Measurements from ENCODE around the gene CDH4.

Gene CDH4

GRCh38 chr20:61555566-61555965 lies 303.5 kb downstream of the CDH4 start:
- no peak overlapping the region for H3K4me3 Mint-ChIP-seq
- H3K27ac Mint-ChIP-seq, result no peak overlapping the region
- DNase-seq, result no peak
- H3K36me3 Mint-ChIP-seq, result no peaks in the 10 kb centered on the region
- no peaks in the 10 kb centered on the region for H3K4me1 Mint-ChIP-seq
- peaks cover 4% of the 10 kb centered on the region in 2 donors for H3K9me3 Mint-ChIP-seq
- no peaks in the 10 kb centered on the region for H3K27me3 Mint-ChIP-seq
- no peak for ATAC-seq (replicated peaks)

- Mint-ChIP-seq H3K27me3 (no peaks in the 10 kb centered on the region), H3K36me3 (no peaks in the 10 kb centered on the region), H3K4me3 (no peak overlapping the region), H3K4me1 (no peaks in the 10 kb centered on the region), H3K27ac (no peak overlapping the region), H3K9me3 (peaks cover 4% of the 10 kb centered on the region in 2 donors)
- DNase-seq (no peak), ATAC-seq (replicated peaks) (no peak)
Observed at GRCh38 chr20:61556111-61556510, 304.1 kb downstream of the CDH4 start.

- Mint-ChIP-seq H3K36me3 (no peaks in the 10 kb centered on the region), H3K27me3 (no peaks in the 10 kb centered on the region), H3K4me1 (no peaks in the 10 kb centered on the region), H3K4me3 (no peak overlapping the region), H3K9me3 (peaks cover 0 to 4% of the 10 kb centered on the region in 2 donors), H3K27ac (no peak overlapping the region)
- DNase-seq, result no peak
- ATAC-seq (replicated peaks), result no peak
Observed at GRCh38 chr20:61556673-61557072, 304.6 kb downstream of the CDH4 start.

DNA sequence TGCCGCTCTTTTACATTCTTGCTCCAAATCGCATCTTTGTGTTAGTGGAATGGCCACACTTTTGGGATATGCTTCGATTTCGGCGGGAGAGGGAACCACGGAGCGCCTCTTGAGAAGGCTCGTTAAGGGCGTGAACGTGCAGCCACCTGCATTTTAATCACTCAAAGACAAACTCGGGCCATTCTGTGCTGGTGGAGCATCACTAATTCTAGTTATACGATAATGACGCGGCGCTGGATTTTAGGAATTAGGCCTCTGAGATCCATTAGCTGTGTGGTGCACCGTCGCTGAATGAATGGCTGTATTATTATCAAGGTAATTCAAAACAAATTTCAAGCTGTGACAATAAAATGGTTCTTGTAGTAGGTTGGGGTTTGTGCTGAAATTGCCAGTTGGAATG lies 305.6 kb downstream of the CDH4 start:
- H3K9me3 Mint-ChIP-seq, result peaks cover 0 to 2% of the 10 kb centered on the region in 2 donors
- H3K36me3 Mint-ChIP-seq, result no peaks in the 10 kb centered on the region
- no peak overlapping the region for H3K27ac Mint-ChIP-seq
- DNase-seq (no peak), ATAC-seq (replicated peaks) (no peak)
- no peaks in the 10 kb centered on the region for H3K4me1 Mint-ChIP-seq
- no peak overlapping the region for H3K4me3 Mint-ChIP-seq
- H3K27me3 Mint-ChIP-seq, result no peaks in the 10 kb centered on the region

- DNase-seq (no peak), ATAC-seq (replicated peaks) (no peak)
- no peaks in the 10 kb centered on the region for H3K9me3 Mint-ChIP-seq
- no peaks in the 10 kb centered on the region for H3K27me3 Mint-ChIP-seq
- no peak overlapping the region for H3K4me3 Mint-ChIP-seq
- no peak overlapping the region for H3K27ac Mint-ChIP-seq
- H3K36me3 Mint-ChIP-seq, result no peaks in the 10 kb centered on the region
- no peaks in the 10 kb centered on the region for H3K4me1 Mint-ChIP-seq
Observed at GRCh38 chr20:61558726-61559125, 306.7 kb downstream of the CDH4 start.

GRCh38 chr20:61559706-61560315 lies 307.8 kb downstream of the CDH4 start:
- Mint-ChIP-seq H3K9me3 (no peaks in the 10 kb centered on the region), H3K36me3 (no peaks in the 10 kb centered on the region), H3K27me3 (no peaks in the 10 kb centered on the region), H3K4me3 (no peak overlapping the region), H3K27ac (no peak overlapping the region), H3K4me1 (no peaks in the 10 kb centered on the region)
- ATAC-seq (replicated peaks), result no peak
- DNase-seq, result no peak

- H3K4me3 Mint-ChIP-seq, result no peak overlapping the region
- no peaks in the 10 kb centered on the region for H3K4me1 Mint-ChIP-seq
- ATAC-seq (replicated peaks), result no peak
- H3K27me3 Mint-ChIP-seq, result no peaks in the 10 kb centered on the region
- H3K36me3 Mint-ChIP-seq, result no peaks in the 10 kb centered on the region
- DNase-seq, result no peak
- no peaks in the 10 kb centered on the region for H3K9me3 Mint-ChIP-seq
- no peak overlapping the region for H3K27ac Mint-ChIP-seq
Observed at GRCh38 chr20:61560361-61560853, 308.3 kb downstream of the CDH4 start.

GRCh38 chr20:61561111-61561830 lies 309.2 kb downstream of the CDH4 start:
- ATAC-seq (replicated peaks), result no peak
- Mint-ChIP-seq H3K27me3 (no peaks in the 10 kb centered on the region), H3K27ac (no peak overlapping the region), H3K9me3 (no peaks in the 10 kb centered on the region), H3K4me3 (no peak overlapping the region), H3K36me3 (no peaks in the 10 kb centered on the region), H3K4me1 (no peaks in the 10 kb centered on the region)
- no peak for DNase-seq

DNA sequence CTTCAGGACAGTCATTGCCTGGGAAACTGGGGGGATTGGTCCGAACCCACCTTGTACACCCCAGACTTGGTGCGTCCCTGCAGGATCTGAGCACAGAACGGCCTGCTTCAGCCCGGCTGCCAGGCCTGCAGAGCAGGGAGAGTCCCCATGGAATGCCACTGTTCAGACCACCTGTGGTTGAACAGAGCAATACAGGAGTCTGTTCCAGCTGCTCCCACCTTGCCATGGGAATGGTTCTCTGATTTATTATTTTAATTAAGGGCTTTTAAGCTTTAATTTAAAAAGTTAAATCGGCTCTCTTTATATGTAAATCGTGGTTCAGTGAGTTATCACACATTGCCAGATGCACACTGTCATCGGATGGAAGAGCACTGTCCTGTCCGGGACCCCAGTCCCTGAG lies 310.4 kb downstream of the CDH4 start:
- DNase-seq (no peak), ATAC-seq (replicated peaks) (no peak)
- Mint-ChIP-seq H3K36me3 (no peaks in the 10 kb centered on the region), H3K9me3 (no peaks in the 10 kb centered on the region), H3K27ac (no peak overlapping the region), H3K4me1 (no peaks in the 10 kb centered on the region), H3K4me3 (no peak overlapping the region), H3K27me3 (no peaks in the 10 kb centered on the region)

DNA sequence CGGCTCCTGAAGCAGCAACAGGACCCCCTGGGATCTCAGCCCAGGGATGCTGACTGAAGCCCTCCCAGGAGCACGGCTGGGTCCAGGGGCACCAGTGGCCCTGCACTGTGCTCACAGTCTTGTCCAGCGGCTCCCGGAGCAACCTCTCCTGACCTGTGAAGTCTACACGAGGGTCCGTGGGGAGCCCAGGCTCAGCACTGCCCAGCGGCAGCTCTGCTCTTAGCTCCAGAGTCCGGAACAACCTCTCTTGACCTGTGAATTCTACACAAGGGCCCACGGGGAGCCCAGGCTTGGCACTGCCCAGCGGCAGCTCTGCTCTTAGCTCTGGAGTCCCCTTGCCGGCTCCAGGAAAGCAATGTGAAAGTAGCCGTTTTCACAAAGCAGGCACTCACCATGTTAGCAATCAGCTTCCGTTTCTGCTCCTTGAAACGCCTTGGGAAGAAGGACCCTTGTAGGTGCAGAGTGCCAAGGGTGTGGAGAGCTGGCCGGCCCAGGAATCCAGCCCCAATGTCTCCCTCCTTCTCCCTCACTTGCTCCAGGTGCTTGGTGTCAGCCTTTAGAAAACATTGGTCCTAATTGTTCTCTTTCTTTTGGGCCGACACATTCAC lies 310.9 kb downstream of the CDH4 start:
- H3K36me3 Mint-ChIP-seq, result no peaks in the 10 kb centered on the region
- H3K27me3 Mint-ChIP-seq, result no peaks in the 10 kb centered on the region
- ATAC-seq (replicated peaks), result no peak
- no peaks in the 10 kb centered on the region for H3K9me3 Mint-ChIP-seq
- H3K27ac Mint-ChIP-seq, result no peak overlapping the region
- H3K4me3 Mint-ChIP-seq, result no peak overlapping the region
- H3K4me1 Mint-ChIP-seq, result no peaks in the 10 kb centered on the region
- no peak for DNase-seq

- Mint-ChIP-seq H3K4me3 (no peak overlapping the region), H3K27me3 (no peaks in the 10 kb centered on the region), H3K36me3 (no peaks in the 10 kb centered on the region), H3K9me3 (no peaks in the 10 kb centered on the region), H3K4me1 (no peaks in the 10 kb centered on the region), H3K27ac (no peak overlapping the region)
- ATAC-seq (replicated peaks), result no peak
- DNase-seq, result no peak
Observed at GRCh38 chr20:61564628-61565027, 312.6 kb downstream of the CDH4 start.

- H3K9me3 Mint-ChIP-seq, result no peaks in the 10 kb centered on the region
- no peaks in the 10 kb centered on the region for H3K4me1 Mint-ChIP-seq
- H3K27me3 Mint-ChIP-seq, result no peaks in the 10 kb centered on the region
- DNase-seq (no peak), ATAC-seq (replicated peaks) (no peak)
- no peaks in the 10 kb centered on the region for H3K36me3 Mint-ChIP-seq
- H3K27ac Mint-ChIP-seq, result no peak overlapping the region
- H3K4me3 Mint-ChIP-seq, result no peak overlapping the region
Observed at GRCh38 chr20:61565791-61566190, 313.7 kb downstream of the CDH4 start.

GRCh38 chr20:61566691-61567090 lies 314.6 kb downstream of the CDH4 start:
- Mint-ChIP-seq H3K4me1 (no peaks in the 10 kb centered on the region), H3K4me3 (no peak overlapping the region), H3K27me3 (no peaks in the 10 kb centered on the region), H3K36me3 (no peaks in the 10 kb centered on the region), H3K9me3 (no peaks in the 10 kb centered on the region), H3K27ac (no peak overlapping the region)
- no peak for DNase-seq
- no peak for ATAC-seq (replicated peaks)

- H3K4me1 Mint-ChIP-seq, result no peaks in the 10 kb centered on the region
- no peak for ATAC-seq (replicated peaks)
- no peaks in the 10 kb centered on the region for H3K36me3 Mint-ChIP-seq
- no peak overlapping the region for H3K27ac Mint-ChIP-seq
- no peak overlapping the region for H3K4me3 Mint-ChIP-seq
- H3K27me3 Mint-ChIP-seq, result no peaks in the 10 kb centered on the region
- H3K9me3 Mint-ChIP-seq, result no peaks in the 10 kb centered on the region
- DNase-seq, result no peak
Observed at GRCh38 chr20:61567204-61567603, 315.1 kb downstream of the CDH4 start.

DNA sequence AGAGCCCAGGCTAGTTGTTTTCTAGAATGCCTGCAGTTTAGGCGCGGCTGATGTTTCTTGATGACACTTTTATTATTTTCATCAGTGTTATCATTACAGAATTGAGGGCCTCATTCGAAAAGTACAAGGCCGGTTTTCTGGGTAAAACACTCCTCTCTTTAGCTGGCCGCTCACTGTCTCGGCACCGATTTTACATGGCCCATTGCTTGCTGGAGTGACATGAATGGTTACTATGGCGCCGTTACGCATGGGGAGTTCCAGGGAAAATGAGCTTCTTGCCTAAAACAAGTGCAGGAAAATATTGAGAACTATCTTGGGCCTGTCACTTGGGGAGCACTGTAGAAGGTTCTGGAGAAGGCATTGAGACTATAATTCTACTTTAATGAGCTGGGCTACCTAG lies 317.8 kb downstream of the CDH4 start:
- DNase-seq (no peak), ATAC-seq (replicated peaks) (no peak)
- no peak overlapping the region for H3K4me3 Mint-ChIP-seq
- no peaks in the 10 kb centered on the region for H3K9me3 Mint-ChIP-seq
- no peaks in the 10 kb centered on the region for H3K4me1 Mint-ChIP-seq
- no peak overlapping the region for H3K27ac Mint-ChIP-seq
- peaks cover 0 to 6% of the 10 kb centered on the region in 2 donors for H3K27me3 Mint-ChIP-seq
- H3K36me3 Mint-ChIP-seq, result no peaks in the 10 kb centered on the region
